HL-60 (cell line): ENCODE measurements around the gene WWOX.

ENCODE experiments used
- DNase-seq, 2 experiments: peaks; one replicate each; pipeline ENCODE4 v3.0.0-alpha.2; 2010 to 2020; ENCODE audit warnings: low read depth in 1 of 2, low spot score in 1 of 2
- H3K27ac ChIP-seq: fragments of 250-450 bp; sonication (Bioruptor Pico); replicated peaks from 2 replicates; pipeline ENCODE4 v1.5.1; 2020; ENCODE audit warnings: mild to moderate bottlenecking, moderate library complexity
- H3K27me3 ChIP-seq: fragments of 250-450 bp; sonication (Bioruptor Pico); 2 replicates; pipeline ENCODE4 v1.5.1; 2021; ENCODE audit warnings: mild to moderate bottlenecking, moderate library complexity; ENCODE audit not compliant: insufficient read depth, poor library complexity, severe bottlenecking
- H3K4me3 ChIP-seq: replicated peaks from 2 replicates; pipeline ENCODE4 v1.5.1; 2011; ENCODE audit warnings: mild to moderate bottlenecking, control low read depth, low read length; ENCODE audit not compliant: insufficient read depth
- CTCF ChIP-seq: IDR thresholded peaks from one replicate; pipeline ENCODE4 v1.5.1; 2011; ENCODE audit warnings: low read length, control low read depth, inconsistent platforms; ENCODE audit not compliant: insufficient read depth
- GABPA ChIP-seq: IDR thresholded peaks from 2 replicates; pipeline ENCODE4 v1.6.1; 2012; ENCODE audit warnings: low read depth
- POLR2AphosphoS5 ChIP-seq: IDR thresholded peaks from 2 replicates; pipeline ENCODE4 v1.6.1; 2012; ENCODE audit warnings: low read depth
- REST ChIP-seq: IDR thresholded peaks from 2 replicates; pipeline ENCODE4 v1.6.1; 2012; ENCODE audit warnings: low read depth; ENCODE audit not compliant: insufficient replicate concordance
- SPI1 ChIP-seq: IDR thresholded peaks from 2 replicates; pipeline ENCODE4 v1.6.1; 2012; ENCODE audit warnings: low read depth, mild to moderate bottlenecking, borderline replicate concordance

Gene WWOX

GRCh38 chr16:78505036-78505435 lies 405.6 kb downstream of the WWOX start:
- Histone ChIP-seq H3K4me3 (no peak overlapping the region), H3K27ac (no peak overlapping the region), H3K27me3 (no peaks in the 10 kb centered on the region)
- DNase-seq: no peak
- no peak for TF ChIP-seq POLR2AphosphoS5
- TF ChIP-seq CTCF: no peak
- TF ChIP-seq REST: no peak
- TF ChIP-seq GABPA: no peak
- no peak for TF ChIP-seq SPI1

GRCh38 chr16:78505544-78506366 lies 406.3 kb downstream of the WWOX start:
- TF ChIP-seq REST: no peak
- TF ChIP-seq POLR2AphosphoS5: no peak
- no peak for TF ChIP-seq GABPA
- TF ChIP-seq CTCF: no peak
- TF ChIP-seq SPI1: no peak
- no peak for DNase-seq
- H3K27ac ChIP-seq: no peak overlapping the region

GRCh38 chr16:78506367-78507193 lies 407.1 kb downstream of the WWOX start:
- DNase-seq: no peak
- H3K27ac ChIP-seq: no peak overlapping the region
- no peak overlapping the region for H3K4me3 ChIP-seq
- TF ChIP-seq REST (no peak), GABPA (no peak), POLR2AphosphoS5 (no peak), CTCF (no peak), SPI1 (no peak)
- no peaks in the 10 kb centered on the region for H3K27me3 ChIP-seq

More at GRCh38 chr16:78505544-78506366, 406.3 kb downstream of the WWOX start:
- Histone ChIP-seq H3K27me3 (no peaks in the 10 kb centered on the region), H3K4me3 (no peak overlapping the region)
